Astrocyte (in vitro differentiated cells and primary cell): Measurements from ENCODE around the gene SLC44A3.

Experiments
- CTCF ChIP-seq: IDR thresholded peaks from 2 replicates; pipeline ENCODE4 v1.5.1; 2011; ENCODE audit warnings: low read depth, mild to moderate bottlenecking, inconsistent platforms, low read length, moderate library complexity; ENCODE audit not compliant: insufficient read depth
- EZH2 ChIP-seq: IDR thresholded peaks from 2 replicates; pipeline ENCODE4 v1.6.1; 2012; ENCODE audit warnings: mild to moderate bottlenecking, low read length, inconsistent platforms; ENCODE audit not compliant: insufficient read depth

GRCh38 chr1:94797291-94797690 lies 22.9 kb upstream of the SLC44A3 start:
- TF ChIP-seq CTCF (no peak), EZH2 (no peak)
